SHP77 (cell line): ENCODE measurements around the gene ATP13A3.

Experiments used
- DNase-seq, 2 experiments: peaks; one replicate each; lab custom pipeline; 2025; lab: John Stamatoyannopoulos, UW

Gene ATP13A3

GRCh38 chr3:194439881-194440550, 46.8 kb downstream of the ATP13A3 start:
- peak in 1 of 2 experiments; percentile 4 for DNase-seq

- no peak for DNase-seq
These were observed 52.3 kb downstream of the ATP13A3 start for GRCh38 chr3:194434503-194434902.

GRCh38 chr3:194431554-194431953, 55.2 kb downstream of the ATP13A3 start:
- peak in 1 of 2 experiments; percentile 2 for DNase-seq

- no peak for DNase-seq
These were observed 61.4 kb downstream of the ATP13A3 start for GRCh38 chr3:194425399-194425798.

GRCh38 chr3:194424953-194425352, 61.8 kb downstream of the ATP13A3 start:
- DNase-seq = no peak

GRCh38 chr3:194424373-194424772, 62.4 kb downstream of the ATP13A3 start:
- no peak for DNase-seq

- no peak for DNase-seq
These were observed 63.5 kb downstream of the ATP13A3 start for GRCh38 chr3:194423317-194423716.

- no peak for DNase-seq
These were observed 64.6 kb downstream of the ATP13A3 start for GRCh38 chr3:194422188-194422587.

- no peak for DNase-seq
These were observed 68.1 kb downstream of the ATP13A3 start for GRCh38 chr3:194418671-194419070.

- DNase-seq = no peak
These were observed 79.4 kb downstream of the ATP13A3 start for GRCh38 chr3:194407423-194407822.

- no peak for DNase-seq
These were observed 81.0 kb downstream of the ATP13A3 start for GRCh38 chr3:194405766-194406165.

- DNase-seq = no peak
These were observed 82.2 kb downstream of the ATP13A3 start for GRCh38 chr3:194404365-194405140.

- no peak for DNase-seq
These were observed 84.9 kb downstream of the ATP13A3 start for GRCh38 chr3:194401868-194402329.

- no peak for DNase-seq
These were observed 85.5 kb downstream of the ATP13A3 start for GRCh38 chr3:194401346-194401745.

- no peak for DNase-seq
These were observed 86.9 kb downstream of the ATP13A3 start for GRCh38 chr3:194399874-194400411.

GRCh38 chr3:194399166-194399565, 87.6 kb downstream of the ATP13A3 start, which contains the start of gene GP5:
GP5 (minus strand) TSS chr3:194399266; CDS start chr3:194398282, 984 bp downstream.
- DNase-seq = no peak

GRCh38 chr3:194397757-194398312, 89.0 kb downstream of the ATP13A3 start:
- DNase-seq = no peak

GRCh38 chr3:194396859-194397756, 89.7 kb downstream of the ATP13A3 start:
- no peak for DNase-seq

- DNase-seq = no peak
These were observed 90.3 kb downstream of the ATP13A3 start for GRCh38 chr3:194396539-194396858.

- no peak for DNase-seq
These were observed 90.8 kb downstream of the ATP13A3 start for GRCh38 chr3:194395778-194396538.

GRCh38 chr3:194395212-194395611, 91.6 kb downstream of the ATP13A3 start:
- no peak for DNase-seq
